ENCODE measurements around the gene UROC1.

The UROC1 gene

GRCh38 chr3:126498461-126498860 lies 19.1 kb downstream of the UROC1 start:
- no peak for TF ChIP-seq CTCF (conservative IDR thresholded peaks at IDR 0.05; ENCODE audit: low read depth)
- POLR2A ChIA-PET (ENCODE audit: low non-redundant PET), result no interaction called here
- CTCF ChIA-PET, result no interaction called here
- DNase-seq (ENCODE audit: low spot score), result no peak
- H3K27ac ChIP-seq, result no peak overlapping the region

- ChIA-PET CTCF (no interaction called here), POLR2A (ENCODE audit: low non-redundant PET) (no interaction called here)
- H3K27ac ChIP-seq, result no peak overlapping the region
Observed at GRCh38 chr3:126497956-126498355, 19.6 kb downstream of the UROC1 start.

GRCh38 chr3:126496894-126497850 lies 20.4 kb downstream of the UROC1 start:
- no peak for DNase-seq (ENCODE audit: low spot score)
- ChIA-PET CTCF (no interaction called here), POLR2A (ENCODE audit: low non-redundant PET) (no interaction called here)
- no peak overlapping the region for H3K27ac ChIP-seq
- TF ChIP-seq CTCF (conservative IDR thresholded peaks at IDR 0.05; ENCODE audit: low read depth), result no peak

More at GRCh38 chr3:126497956-126498355, 19.6 kb downstream of the UROC1 start:
- DNase-seq (ENCODE audit: low spot score), result no peak
- TF ChIP-seq CTCF (conservative IDR thresholded peaks at IDR 0.05; ENCODE audit: low read depth), result no peak

GRCh38 chr3:126495786-126496185 lies 21.8 kb downstream of the UROC1 start:
- no peak for DNase-seq (ENCODE audit: low spot score)
- ChIA-PET POLR2A (ENCODE audit: low non-redundant PET) (no interaction called here), CTCF (no interaction called here)
- H3K27ac ChIP-seq, result no peak overlapping the region
- no peak for TF ChIP-seq CTCF (conservative IDR thresholded peaks at IDR 0.05; ENCODE audit: low read depth)

- ChIA-PET POLR2A (ENCODE audit: low non-redundant PET) (no interaction called here), CTCF (no interaction called here)
- peak overlapping the region; percentile 29 for H3K27ac ChIP-seq
- no peak for DNase-seq (ENCODE audit: low spot score)
- no peak for TF ChIP-seq CTCF (conservative IDR thresholded peaks at IDR 0.05; ENCODE audit: low read depth)
Observed at GRCh38 chr3:126494970-126495230, 22.7 kb downstream of the UROC1 start.

GRCh38 chr3:126494204-126494969 lies 23.2 kb downstream of the UROC1 start:
- peak overlapping the region; percentile 29 for H3K27ac ChIP-seq
- no peak for TF ChIP-seq CTCF (conservative IDR thresholded peaks at IDR 0.05; ENCODE audit: low read depth)
- no peak for DNase-seq (ENCODE audit: low spot score)
- ChIA-PET POLR2A (ENCODE audit: low non-redundant PET) (no interaction called here), CTCF (no interaction called here)
